SKM-1 (cell line): ENCODE measurements around the gene RDH16.
A peak's percentile ranks its signal among the peaks of the same experiment; 100 is the strongest.
"Not testable (repeated sequence)": the region's sequence is repeated elsewhere in the genome, so short reads cannot be mapped to it uniquely, and the experiment has no call there.

ENCODE experiments used
- DNase-seq: peaks from one replicate; lab custom pipeline; 2025; ENCODE audit not compliant: unreplicated experiment; lab: John Stamatoyannopoulos, UW

Gene RDH16

DNA sequence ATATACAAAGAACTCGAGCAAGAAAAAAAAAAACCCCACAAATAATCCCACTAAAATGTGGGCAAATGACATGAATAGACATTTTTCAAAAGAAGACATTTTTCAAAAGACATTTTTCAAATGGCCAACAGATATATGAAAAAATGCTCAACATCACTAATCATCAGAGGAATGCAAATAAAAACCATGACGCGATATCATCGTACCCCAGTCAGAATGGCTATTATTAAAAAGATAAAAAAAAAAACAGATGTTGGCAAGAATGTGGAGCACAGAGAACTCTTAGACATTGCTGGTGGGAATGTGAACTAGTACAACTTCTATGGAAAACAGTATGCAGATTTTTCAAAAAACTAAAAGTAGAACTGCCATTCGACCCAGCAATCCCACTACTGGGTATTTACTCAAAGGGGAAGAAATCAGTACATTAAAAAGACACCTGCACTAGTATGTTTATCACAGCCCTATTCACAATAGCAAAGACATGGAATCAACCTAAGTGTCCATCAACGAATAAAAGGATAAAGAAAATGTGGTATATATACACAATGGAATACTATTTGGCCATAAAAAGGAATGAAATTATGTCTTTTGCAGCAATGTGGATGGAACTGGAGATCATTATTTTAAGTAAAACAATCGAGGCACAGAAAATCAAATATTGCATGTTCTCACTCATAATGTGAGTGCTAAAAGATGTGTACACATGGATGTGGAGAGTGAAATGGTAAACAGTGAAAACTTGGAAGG is 32.6 kb upstream of the RDH16 start:
- no peak for DNase-seq

DNA sequence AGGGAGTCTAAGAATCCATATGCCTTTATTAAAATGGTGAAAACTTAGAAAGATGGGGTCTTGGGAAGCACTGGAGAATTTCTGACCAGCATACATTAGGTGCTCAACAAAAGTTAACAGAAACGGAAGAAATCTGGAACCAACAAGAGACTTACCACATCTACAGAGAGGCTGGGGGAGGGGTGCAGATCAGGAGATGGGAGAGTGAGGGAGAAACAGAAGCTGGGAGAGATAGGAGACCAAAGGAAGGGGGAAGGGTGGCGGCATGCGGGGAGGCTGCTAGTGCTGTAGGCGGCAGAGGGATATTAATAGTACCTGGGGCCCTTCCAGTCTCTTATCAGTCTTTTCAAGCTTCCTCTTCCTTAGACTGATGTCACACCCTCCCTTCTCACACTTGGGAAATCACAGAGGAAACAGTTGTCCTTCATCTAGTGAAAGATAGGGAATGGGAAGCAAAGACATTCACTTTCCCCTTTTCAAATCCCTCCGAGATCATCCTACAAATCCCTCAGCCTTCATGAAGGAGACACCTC is 30.9 kb upstream of the RDH16 start:
- peak; percentile 33 for DNase-seq

DNA sequence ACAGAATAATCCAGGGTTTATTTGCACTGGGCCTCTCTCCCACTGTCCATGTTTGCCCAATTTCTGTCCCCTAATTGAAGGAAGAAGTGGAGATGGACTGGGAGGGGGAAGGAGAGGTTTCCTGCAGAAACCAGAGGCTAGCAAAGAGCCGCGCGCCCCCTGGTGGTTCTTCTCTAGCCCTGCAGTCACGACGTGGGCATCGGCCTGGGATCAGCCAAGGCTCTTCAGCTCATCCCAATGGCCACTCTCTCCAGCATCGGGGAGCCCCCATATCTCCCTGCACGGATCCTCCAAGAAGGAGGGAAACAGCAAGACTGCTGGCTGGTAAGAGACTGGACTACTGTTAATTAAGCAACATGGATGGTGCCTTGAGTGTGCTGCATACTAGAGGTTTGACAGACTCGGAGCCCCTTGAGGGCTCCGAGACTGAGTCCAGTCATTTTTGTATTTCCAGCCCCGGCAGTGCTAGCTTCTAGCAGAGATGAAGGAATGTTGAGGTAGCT is 30.2 kb upstream of the RDH16 start:
- peak; percentile 18 for DNase-seq

DNA sequence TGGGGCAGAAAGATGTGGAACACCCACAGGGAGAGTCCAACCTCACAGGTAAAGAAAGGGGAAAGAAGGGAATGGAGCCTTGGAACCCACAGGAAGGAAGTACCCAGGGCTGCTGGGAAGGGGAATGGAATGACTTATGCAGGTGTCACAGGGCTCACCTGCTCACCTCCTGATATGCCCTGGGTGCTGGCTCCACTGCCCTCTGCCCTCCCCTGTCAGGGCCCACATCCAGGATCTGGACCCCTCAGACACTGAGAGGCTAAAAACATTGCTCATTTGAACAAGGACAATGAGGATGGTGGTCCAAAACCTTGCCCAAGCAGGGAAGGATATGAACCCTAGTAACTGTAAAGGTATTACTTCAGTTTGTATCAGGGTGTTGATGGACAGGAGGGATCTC is 29.6 kb upstream of the RDH16 start:
- DNase-seq = no peak

DNA sequence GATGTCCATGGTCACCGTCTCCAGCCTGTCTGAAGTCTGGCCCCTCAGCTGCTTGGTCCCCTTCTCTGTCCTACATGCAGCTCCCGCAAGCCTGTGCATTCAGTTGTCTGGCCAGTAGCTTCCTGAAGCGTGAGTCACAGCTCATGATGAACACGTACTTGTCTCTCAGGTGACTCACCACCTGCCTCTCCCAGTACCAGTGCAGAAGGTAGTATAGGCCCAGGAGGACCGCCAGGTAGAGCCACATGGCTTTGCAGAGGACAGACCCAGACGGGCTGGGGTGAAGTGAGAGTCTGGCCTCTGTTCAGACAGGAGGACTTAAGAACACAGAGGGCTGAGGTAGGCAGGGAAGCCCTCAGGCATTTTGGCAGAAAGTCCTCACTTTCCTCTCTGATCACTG is 28.3 kb upstream of the RDH16 start:
- DNase-seq = not testable (repeated sequence)

DNA sequence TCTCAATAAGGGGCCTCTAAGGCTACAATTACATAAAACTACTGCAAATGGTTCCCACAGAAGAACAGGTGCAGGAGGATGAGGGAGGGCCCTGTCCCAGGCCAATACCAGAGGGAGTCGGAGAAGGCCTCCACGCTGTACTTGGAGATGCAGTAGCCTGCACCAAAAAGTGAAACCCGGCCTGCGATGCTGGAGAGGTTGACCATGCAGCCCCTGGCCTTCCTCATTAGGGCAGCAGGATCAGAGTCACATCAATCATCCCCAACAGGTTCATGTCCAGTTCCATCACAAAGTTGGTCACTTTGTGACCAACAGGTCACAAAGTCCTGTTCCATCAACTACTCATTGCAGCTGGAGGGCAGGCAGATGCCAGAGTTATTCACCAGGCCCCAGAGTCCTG is 26.0 kb upstream of the RDH16 start:
- no peak for DNase-seq

DNA sequence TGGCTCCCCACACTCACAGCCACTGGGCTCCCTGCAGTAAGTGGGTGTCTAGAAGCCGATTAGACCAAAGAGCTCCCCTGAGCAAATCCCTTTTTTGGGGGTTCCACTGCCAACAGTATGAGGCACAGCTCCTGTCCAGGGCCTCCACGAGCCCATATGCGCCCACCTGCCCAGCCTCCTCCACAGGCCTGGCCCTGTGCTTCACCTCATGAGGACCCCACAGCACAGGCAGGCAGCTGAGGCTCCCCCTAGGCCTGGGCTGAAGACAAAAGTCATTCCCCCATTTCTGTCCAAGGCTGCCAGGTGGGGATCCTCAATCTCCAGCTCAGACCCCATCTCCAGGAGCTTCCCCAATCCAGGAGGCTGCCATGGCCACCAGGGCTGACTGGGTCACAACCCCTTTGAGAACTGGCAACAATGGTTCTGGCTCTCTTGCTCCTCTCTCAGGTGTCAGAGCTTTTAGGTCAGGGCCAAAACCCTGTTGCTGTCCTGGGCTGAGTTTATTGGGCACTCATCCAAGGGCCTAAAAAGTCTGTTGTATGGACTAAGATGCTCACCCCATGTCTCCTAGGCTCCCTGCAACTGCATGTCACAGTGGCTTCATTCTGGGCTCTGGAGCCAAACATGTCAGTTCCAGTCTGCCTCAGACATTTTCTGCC is 25.3 kb upstream of the RDH16 start:
- not testable (repeated sequence) for DNase-seq

DNA sequence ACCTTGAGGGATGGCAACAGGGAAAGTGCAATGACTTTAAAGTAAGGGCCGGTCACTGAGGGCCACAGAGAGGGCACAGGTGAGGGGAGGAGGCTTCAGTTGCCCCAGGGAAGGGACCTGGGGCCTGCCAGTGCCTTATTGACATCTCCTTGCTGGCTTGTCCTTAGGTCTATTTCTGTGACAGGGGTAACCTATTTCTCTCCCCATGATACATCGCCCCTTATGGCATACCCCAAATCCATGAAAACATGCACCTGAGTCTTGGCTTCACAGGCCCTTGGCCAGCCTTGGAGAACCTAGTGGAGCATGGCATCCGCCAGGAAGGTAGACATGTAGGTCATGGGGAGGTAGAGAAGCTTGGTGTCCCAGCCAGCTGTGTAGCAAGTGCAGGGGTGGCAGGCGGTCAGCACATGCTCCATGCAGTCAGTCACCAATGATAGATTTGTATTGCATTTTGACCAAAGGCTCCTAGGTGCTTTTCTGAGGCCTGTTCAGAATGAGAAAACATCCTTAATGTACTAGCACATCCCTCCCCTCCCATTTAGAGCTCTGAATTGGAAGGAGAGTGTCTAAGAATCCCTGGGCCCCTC is 23.6 kb upstream of the RDH16 start:
- DNase-seq = no peak

DNA sequence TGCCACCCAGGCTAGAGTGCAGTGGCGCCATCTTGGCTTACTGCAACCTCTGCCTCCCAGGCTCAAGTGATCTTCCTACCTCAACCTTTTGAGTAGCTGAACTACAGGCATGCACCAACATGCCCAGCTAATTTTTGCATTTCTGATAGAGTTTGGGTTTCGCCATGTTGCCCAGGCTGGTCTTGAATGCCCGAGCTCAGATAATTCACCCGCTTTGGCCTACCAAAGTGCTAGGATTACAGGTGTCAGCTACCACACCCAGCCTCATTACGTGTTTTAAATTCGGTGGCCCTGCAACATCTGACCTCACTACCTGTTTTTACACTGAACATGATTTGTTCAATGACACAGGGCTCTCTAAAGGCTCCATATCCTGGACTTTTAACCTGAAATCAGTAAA is 22.9 kb upstream of the RDH16 start:
- DNase-seq = no peak

DNA sequence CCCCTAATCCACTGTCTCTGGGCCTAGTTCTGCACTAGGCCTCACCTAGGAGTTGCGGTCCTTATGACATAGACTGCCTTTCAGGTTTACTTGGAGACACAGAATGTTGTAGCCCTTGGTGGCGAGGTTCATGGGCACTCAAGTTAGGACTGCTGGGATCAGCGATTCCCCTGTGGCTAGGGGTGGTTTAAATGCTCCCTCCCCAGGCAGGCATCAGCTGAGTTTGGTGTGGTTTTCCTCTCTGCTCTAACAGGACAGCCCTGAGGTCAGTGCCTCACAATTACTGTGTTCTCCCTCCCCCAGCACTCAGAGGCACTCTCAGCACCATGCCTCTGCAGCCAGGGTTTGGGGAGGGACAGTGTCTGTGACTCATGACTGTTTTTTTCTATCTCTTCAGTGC is 22.2 kb upstream of the RDH16 start:
- DNase-seq = no peak

DNA sequence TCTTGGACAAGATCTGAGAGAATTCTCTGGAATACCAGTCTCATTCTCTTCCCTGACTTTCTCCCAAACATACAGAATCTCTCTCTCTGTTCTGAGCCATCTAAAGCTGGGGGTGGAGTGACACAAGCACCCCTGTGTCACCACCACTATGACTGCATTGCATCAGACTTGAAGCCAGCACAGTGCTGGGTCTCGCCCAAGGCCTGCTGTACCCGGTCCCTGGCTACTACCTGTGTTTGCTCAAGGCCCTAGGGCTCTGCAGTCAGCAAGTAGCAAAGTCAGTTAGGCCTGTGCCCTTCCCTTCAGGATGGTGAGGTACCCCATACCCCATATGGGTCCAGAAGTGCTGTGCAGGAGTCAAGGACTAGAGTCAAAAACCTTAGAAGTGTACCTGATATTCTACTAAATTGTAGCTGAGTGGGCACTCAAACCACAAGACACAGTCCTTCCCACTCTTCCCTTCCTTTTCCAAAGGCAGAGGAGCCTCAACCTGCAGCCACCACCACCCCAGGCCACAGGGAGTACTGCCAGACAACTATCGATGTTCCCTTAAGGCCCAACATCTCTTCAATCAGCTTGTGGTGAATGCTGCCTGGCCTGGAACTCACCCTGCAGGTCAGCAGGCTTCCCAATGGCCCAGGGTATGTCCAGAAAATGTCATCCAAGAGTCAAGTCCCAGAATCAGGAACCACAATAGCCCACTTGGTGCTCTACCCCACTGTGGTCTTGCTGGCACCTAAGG is 21.2 kb upstream of the RDH16 start:
- no peak for DNase-seq

DNA sequence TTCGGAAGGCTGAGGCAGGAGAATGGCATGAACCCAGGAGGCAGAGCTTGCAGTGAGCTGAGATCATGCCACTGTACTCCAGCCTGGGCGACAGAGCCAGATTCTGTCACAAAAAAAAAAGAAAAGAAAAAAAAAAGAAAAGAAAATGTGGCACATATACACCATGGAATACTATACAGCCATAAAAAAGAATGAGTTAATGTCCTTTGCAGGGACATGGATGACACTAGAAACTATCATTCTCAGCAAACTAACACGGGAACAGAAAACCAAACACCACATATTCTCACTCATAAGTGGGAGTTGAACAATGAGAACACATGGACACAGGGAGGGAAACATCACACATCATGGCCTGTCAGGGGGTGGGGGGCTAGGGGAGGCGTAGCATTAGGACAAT is 20.0 kb upstream of the RDH16 start:
- DNase-seq = not testable (repeated sequence)

DNA sequence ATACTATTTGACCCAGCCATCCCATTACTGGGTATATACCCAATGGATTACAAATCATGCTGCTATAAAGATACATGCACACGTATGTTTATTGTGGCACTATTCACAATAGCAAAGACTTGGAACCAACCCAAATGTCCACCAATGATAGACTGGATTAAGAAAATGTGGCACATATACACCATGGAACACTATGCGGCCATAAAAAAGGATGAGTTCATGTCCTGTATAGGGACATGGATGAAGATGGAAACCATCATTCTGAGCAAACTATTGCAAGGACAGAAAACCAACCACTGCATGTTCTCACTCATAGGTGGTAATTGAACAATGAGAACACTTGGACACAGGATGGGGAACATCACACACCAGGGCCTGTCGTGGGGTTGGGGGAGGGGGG is 16.8 kb upstream of the RDH16 start:
- not testable (repeated sequence) for DNase-seq

DNA sequence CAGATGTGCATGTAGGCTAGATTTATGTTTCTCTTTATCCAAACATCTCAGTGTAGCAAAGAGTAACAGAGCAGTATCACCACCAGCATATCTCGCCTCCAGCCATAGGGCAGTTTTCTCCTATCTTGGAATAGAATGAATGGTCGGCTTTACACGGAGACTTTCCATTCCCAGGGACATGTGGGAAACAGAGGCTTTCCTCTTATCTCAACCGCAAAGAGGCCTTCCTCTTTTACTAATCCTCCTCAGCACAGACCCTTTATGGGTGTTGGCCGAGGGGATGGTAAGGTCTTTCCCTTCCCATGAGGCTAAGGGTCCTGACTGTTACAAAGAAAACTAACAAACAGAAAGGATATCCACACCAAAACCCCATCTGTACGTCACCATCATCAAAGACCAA is 11.5 kb upstream of the RDH16 start:
- DNase-seq = not testable (repeated sequence)

DNA sequence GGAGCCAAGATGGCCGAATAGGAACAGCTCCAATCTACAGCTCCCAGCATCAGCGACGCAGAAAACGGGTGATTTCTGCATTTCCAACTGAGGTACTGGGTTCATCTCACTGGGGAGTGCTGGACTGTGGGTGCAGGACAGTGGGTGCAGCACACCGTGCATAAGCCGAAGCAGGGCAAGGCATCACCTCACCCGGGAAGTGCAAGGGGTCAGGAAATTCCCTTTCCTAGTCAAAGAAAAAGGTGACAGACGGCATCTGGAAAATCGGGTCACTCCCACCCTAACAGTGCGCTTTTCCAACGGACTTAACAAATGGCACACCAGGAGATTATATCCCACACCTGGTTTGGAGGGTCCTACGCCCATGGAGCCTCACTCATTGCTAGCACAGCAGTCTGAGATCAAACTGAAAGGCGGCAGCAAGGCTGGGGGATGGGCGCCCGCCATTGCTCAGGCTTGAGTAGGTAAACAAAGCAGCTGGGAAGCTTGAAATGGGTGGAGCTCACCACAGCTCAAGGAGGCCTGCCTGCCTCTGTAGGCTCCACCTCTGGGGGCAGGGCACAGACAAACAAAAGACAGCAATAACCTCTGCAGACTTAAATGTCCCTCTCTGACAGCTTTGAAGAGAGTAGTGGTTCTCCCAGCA is 8.7 kb upstream of the RDH16 start:
- not testable (repeated sequence) for DNase-seq

DNA sequence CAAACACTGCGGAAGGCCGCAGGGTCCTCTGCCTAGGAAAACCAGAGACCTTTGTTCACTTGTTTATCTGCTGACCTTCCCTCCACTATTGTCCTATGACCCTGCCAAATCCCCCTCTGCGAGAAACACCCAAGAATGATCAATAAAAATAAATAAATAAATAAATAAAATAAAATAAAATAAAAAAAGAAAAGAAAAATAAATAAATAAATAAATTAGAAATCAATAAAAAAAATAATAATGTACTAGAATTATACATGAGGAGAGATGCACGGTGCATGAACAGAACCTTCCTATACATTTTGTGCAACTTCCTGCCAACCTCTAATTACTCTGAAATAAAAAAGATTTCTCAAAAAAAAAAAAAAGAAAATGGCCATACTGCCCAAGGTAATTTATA is 7.7 kb upstream of the RDH16 start:
- DNase-seq = not testable (repeated sequence)

DNA sequence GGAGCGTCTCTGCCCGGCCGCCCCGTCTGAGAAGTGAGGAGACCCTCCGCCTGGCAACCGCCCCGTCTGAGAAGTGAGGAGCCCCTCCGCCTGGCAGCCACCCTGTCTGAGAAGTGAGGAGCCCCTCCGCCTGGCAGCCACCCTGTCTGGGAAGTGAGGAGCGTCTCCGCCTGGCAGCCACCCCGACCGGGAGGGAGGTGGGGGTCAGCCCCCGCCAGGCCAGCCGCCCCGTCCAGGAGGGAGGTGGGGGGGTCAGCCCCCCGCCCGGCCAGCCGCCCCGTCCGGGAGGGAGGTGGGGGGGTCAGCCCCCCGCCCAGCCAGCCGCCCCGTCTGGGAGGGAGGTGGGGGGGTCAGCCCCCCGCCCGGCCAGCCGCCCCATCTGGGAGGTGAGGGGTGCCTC is 6.1 kb upstream of the RDH16 start:
- not testable (repeated sequence) for DNase-seq

DNA sequence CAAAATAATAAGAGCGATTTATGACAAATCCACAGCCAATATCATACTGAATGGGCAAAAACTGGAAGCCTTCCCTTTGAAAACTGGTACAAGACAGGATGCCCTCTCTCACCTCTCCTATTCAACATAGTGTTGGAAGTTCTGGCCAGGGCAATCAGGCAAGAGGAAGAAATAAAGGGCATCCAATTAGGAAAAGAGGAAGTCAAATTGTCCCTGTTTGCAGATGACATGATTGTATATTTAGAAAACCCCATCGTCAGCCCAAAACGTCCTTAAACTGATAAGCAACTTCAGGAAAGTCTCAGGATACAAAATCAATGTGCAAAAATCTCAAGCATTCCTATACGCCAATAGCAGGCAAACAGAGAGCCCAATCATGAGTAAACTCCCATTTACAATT is 4.8 kb upstream of the RDH16 start:
- not testable (repeated sequence) for DNase-seq

DNA sequence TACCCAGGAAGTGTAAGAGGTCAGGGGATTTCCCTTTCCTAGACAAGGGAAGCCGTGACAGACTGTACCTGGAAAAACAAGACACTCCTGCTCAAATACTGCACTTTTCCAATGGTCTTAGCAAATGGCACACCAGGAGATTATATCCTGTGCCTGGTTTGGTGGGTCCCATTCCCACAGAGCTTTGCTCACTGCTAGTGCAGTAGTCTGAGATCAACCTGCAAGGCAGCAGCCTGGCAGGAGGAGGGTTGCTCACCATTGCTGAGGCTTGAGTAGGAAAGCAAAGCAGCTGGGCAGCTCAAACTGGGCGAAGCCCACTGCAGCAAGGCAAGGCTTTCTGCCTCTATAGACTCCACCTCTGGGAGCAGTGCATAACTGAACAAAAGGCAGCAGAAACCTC is 1.0 kb upstream of the RDH16 start:
- no peak for DNase-seq

DNA sequence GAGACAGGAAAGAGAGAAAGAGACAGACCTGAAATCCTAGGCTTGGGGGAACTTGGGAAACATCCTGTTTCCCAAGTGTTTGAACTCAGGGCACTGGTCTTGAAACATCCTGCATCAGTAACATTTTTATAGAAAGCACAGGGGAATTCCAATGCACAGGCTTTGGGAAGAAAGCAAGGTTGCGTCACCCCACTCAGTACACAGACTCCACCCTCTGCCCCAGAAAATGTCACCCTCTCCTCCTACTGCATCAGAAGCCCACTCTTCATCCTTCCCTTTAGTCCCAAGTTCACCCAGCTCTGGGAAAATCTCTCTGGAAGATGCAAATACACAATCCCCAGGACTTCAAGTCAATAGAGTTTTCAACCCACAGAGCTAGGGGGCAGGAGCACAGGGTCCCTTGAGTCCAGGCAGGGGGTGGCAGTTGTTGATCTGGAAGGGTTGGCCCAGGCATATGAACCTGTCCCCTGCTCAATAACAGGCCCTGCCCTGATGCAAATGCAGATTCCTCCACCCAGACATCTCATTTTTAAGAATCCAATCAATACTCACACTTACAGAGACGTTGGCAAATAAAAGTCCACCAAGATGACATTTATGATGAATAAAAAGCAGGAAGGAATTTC is 1.7 kb downstream of the RDH16 start:
- DNase-seq = no peak
